DMS114 treated with DMSO at 0.1 percent for 48 hours (cell line): ENCODE data around the gene TBX10.
"Not testable (repeated sequence)": the region's sequence is repeated elsewhere in the genome, so short reads cannot be mapped to it uniquely, and the experiment has no call there.

Experiments
- DNase-seq: peaks from one replicate; lab custom pipeline; 2025; ENCODE audit not compliant: unreplicated experiment; lab: John Stamatoyannopoulos, UW

Gene TBX10

GRCh38 chr11:67639438-67639859 is at the start of gene TBX10:
Gene TBX10, minus strand, starts transcription at chr11:67639763. Its CDS starts 291 bp downstream, at chr11:67639472.
- DNase-seq, result no peak

- DNase-seq, result no peak
Observed at GRCh38 chr11:67689178-67689577, 49.6 kb upstream of the TBX10 start.

- no peak for DNase-seq
Observed at GRCh38 chr11:67687986-67688385, 48.4 kb upstream of the TBX10 start.

GRCh38 chr11:67685641-67686332 is 46.2 kb upstream of the TBX10 start:
- not testable (repeated sequence) for DNase-seq

- not testable (repeated sequence) for DNase-seq
Observed at GRCh38 chr11:67682126-67683034, 42.8 kb upstream of the TBX10 start.

GRCh38 chr11:67680696-67681470 is 41.3 kb upstream of the TBX10 start:
- DNase-seq, result no peak

GRCh38 chr11:67675058-67675747 is 35.6 kb upstream of the TBX10 start:
- no peak for DNase-seq

GRCh38 chr11:67674442-67674871 is 34.9 kb upstream of the TBX10 start, which contains the start of gene ALDH3B2:
Gene ALDH3B2, minus strand, starts transcription at chr11:67674623. Its CDS starts 7,688 bp downstream, at chr11:67666935.
- DNase-seq, result no peak

GRCh38 chr11:67673902-67674301 is 34.3 kb upstream of the TBX10 start:
- no peak for DNase-seq

GRCh38 chr11:67673358-67673757 is 33.8 kb upstream of the TBX10 start:
- no peak for DNase-seq

- DNase-seq, result no peak
Observed at GRCh38 chr11:67671211-67671520, 31.6 kb upstream of the TBX10 start.

- DNase-seq, result no peak
Observed at GRCh38 chr11:67670316-67671210, 31.0 kb upstream of the TBX10 start.

GRCh38 chr11:67668192-67668551 is 28.6 kb upstream of the TBX10 start:
- no peak for DNase-seq

- DNase-seq, result no peak
Observed at GRCh38 chr11:67667490-67668191, 28.1 kb upstream of the TBX10 start.

- DNase-seq, result no peak
Observed at GRCh38 chr11:67666676-67667489, 27.3 kb upstream of the TBX10 start.

- DNase-seq, result no peak
Observed at GRCh38 chr11:67666303-67666645, 26.7 kb upstream of the TBX10 start.

GRCh38 chr11:67665541-67666302 is 26.2 kb upstream of the TBX10 start:
- DNase-seq, result no peak
